Keratinocyte (primary cell): Measurements from ENCODE around the gene ATF3. TPM values are rescaled to one million over a fixed set of nuclear protein-coding genes. Genes with fewer than 3 reads are reported as not detected.

ENCODE experiments used
- DNase-seq: peaks from one replicate; pipeline ENCODE4 v3.0.0-alpha.2; 2011; ENCODE audit warnings: low read depth, missing footprints, low spot score
- FAIRE-seq: peaks from 2 replicates; lab custom pipeline; 2011; peaks lifted over from hg19 to GRCh38; lab: Jason Lieb, UNC
- H2AFZ ChIP-seq: 2 replicates; pipeline ENCODE4 v1.6.0; 2012; ENCODE audit warnings: low read length, control low read depth, inconsistent platforms; ENCODE audit not compliant: control insufficient read depth
- H3K27ac ChIP-seq: 2 replicates; pipeline ENCODE4 v1.5.1; 2011; ENCODE audit warnings: low read length; ENCODE audit not compliant: control insufficient read depth, insufficient read depth
- H3K27me3 ChIP-seq: 3 replicates; pipeline ENCODE4 v1.6.0; 2011; ENCODE audit warnings: low read length; ENCODE audit not compliant: control insufficient read depth, insufficient read depth; ENCODE audit errors: extremely low read depth
- H3K36me3 ChIP-seq, 2 experiments: 2 replicates in 1 of 2; 3 replicates in 1 of 2; pipeline ENCODE4 v1.5.1; 2011; ENCODE audit warnings: low read length in 2 of 2, mild to moderate bottlenecking in 1 of 2; ENCODE audit not compliant: control insufficient read depth in 2 of 2, insufficient read depth in 2 of 2; ENCODE audit errors: extremely low read depth in 1 of 2
- H3K4me1 ChIP-seq: 3 replicates; pipeline ENCODE4 v1.5.1; 2011; ENCODE audit warnings: low read length; ENCODE audit not compliant: control insufficient read depth, insufficient read depth; ENCODE audit errors: extremely low read depth
- H3K4me2 ChIP-seq: 3 replicates; pipeline ENCODE4 v1.6.0; 2011; ENCODE audit warnings: low read depth, low read length; ENCODE audit not compliant: control insufficient read depth, insufficient read depth; ENCODE audit errors: extremely low read depth
- H3K4me3 ChIP-seq, 3 experiments: fragments of 200-600 bp in 1 of 3; sonication (generic) in 1 of 3; 2 replicates in 2 of 3; 3 replicates in 1 of 3; pipeline ENCODE4 v1.5.1; 2011 to 2016; ENCODE audit warnings: low read length in 3 of 3, mild to moderate bottlenecking in 3 of 3, control low read depth in 2 of 3, inconsistent platforms in 1 of 3, low read depth in 1 of 3, mixed read lengths in 1 of 3, mixed run types in 1 of 3, moderate library complexity in 1 of 3; ENCODE audit not compliant: control insufficient read depth in 2 of 3, insufficient read depth in 2 of 3; ENCODE audit errors: extremely low read depth in 1 of 3
- H3K79me2 ChIP-seq: 2 replicates; pipeline ENCODE4 v1.6.0; 2012; ENCODE audit warnings: low read length; ENCODE audit not compliant: control insufficient read depth, insufficient read depth
- H3K9ac ChIP-seq: 3 replicates; pipeline ENCODE4 v1.6.0; 2011; ENCODE audit warnings: low read length; ENCODE audit not compliant: control insufficient read depth, insufficient read depth; ENCODE audit errors: extremely low read depth
- H3K9me1 ChIP-seq: 3 replicates; pipeline ENCODE4 v1.6.0; 2011; ENCODE audit warnings: low read length; ENCODE audit not compliant: control insufficient read depth, insufficient read depth; ENCODE audit errors: extremely low read depth
- H3K9me3 ChIP-seq: 2 replicates; pipeline ENCODE4 v1.5.1; 2012; ENCODE audit warnings: low read depth, low read length; ENCODE audit not compliant: control insufficient read depth
- H4K20me1 ChIP-seq: 3 replicates; pipeline ENCODE4 v1.6.0; 2011; ENCODE audit warnings: low read length; ENCODE audit not compliant: control insufficient read depth, insufficient read depth; ENCODE audit errors: extremely low read depth
- CTCF ChIP-seq, 3 experiments: IDR thresholded peaks in 1 of 3; conservative IDR thresholded peaks in 1 of 3; optimal IDR thresholded peaks in 1 of 3; 2 replicates in 2 of 3; 3 replicates in 1 of 3; pipeline versions ENCODE3 to v1.5.1; 2011; ENCODE audit warnings: low read length in 3 of 3, mild to moderate bottlenecking in 3 of 3, moderate library complexity in 2 of 3, control low read depth in 1 of 3, inconsistent platforms in 1 of 3; ENCODE audit not compliant: insufficient read depth in 2 of 3; ENCODE audit errors: extremely low read depth in 1 of 3
- EZH2 ChIP-seq: IDR thresholded peaks from one replicate; pipeline ENCODE4 v1.6.1; 2012; ENCODE audit warnings: inconsistent platforms, mild to moderate bottlenecking, low read length, moderate library complexity
- dilution Hi-C: fragments of 300-500 bp; cut with MboI; formaldehyde crosslinking; loops from one replicate; pipeline ENCODE4 v1.7.0; 2020; ENCODE audit warnings: low sequenced_read_pairs; ENCODE audit not compliant: extremely low pct_ligation_motif_present
- polyA plus RNA-seq, 5 experiments: library from polyadenylated mRNA; depleted of rRNA in 3 of 5; stranded (reverse) in 3 of 5; stranded (forward) in 1 of 5; unstranded in 1 of 5; fragments of >200 nt; gene quantifications; 1 replicate in 1 of 5; 2 replicates in 3 of 5; 3 replicates in 1 of 5; pipeline versions ENCODE4 v1.2.1 to v1.2.3, GENCODE V29; 2011 to 2012; ENCODE audit warnings: missing spikeins in 2 of 5, low read depth in 1 of 5, low replicate concordance in 1 of 5

ATF3 gene
- polyA plus RNA-seq, 1 donor (not counting 4 experiments of a cell fraction or from before 2014, with no cell fraction given): 45.1 TPM

GRCh38 chr1:212628046-212628445, 19.5 kb downstream of the ATF3 start:
- no peaks in the 10 kb centered on the region for H4K20me1 ChIP-seq
- no peaks in the 10 kb centered on the region for H3K36me3 ChIP-seq
- H3K9ac ChIP-seq: no peak overlapping the region
- no peaks in the 10 kb centered on the region for H3K27me3 ChIP-seq
- H3K27ac ChIP-seq: no peak overlapping the region
- no peaks in the 10 kb centered on the region for H3K79me2 ChIP-seq
- H3K4me2 ChIP-seq: no peak overlapping the region
- H3K4me3 ChIP-seq: no peak overlapping the region
- dilution Hi-C loops: no loop called here
- DNase-seq (no peak), FAIRE-seq (no peak)
- TF ChIP-seq CTCF (optimal IDR thresholded peaks at IDR 0.05 in 1 of 3, IDR thresholded peaks at IDR 0.05 in 1 of 3, conservative IDR thresholded peaks at IDR 0.05 in 1 of 3; ENCODE audit: extremely low read depth in 1 of 3, insufficient read depth in 2 of 3, low read length in 3 of 3) (no peak), EZH2 (no peak)
- no peaks in the 10 kb centered on the region for H3K9me1 ChIP-seq
- H3K4me1 ChIP-seq: no peaks in the 10 kb centered on the region
- no peak overlapping the region for H2AFZ ChIP-seq
- no peaks in the 10 kb centered on the region for H3K9me3 ChIP-seq

- Histone ChIP-seq H3K79me2 (no peaks in the 10 kb centered on the region), H3K4me1 (no peaks in the 10 kb centered on the region), H3K27me3 (no peaks in the 10 kb centered on the region), H3K4me3 (no peak overlapping the region), H3K4me2 (no peak overlapping the region), H3K36me3 (no peaks in the 10 kb centered on the region), H4K20me1 (no peaks in the 10 kb centered on the region), H3K9me3 (no peaks in the 10 kb centered on the region), H3K9ac (no peak overlapping the region), H3K27ac (no peak overlapping the region), H2AFZ (no peak overlapping the region), H3K9me1 (no peaks in the 10 kb centered on the region)
- dilution Hi-C loops: no loop called here
- no peak for TF ChIP-seq EZH2
- TF ChIP-seq CTCF (optimal IDR thresholded peaks at IDR 0.05 in 1 of 3, IDR thresholded peaks at IDR 0.05 in 1 of 3, conservative IDR thresholded peaks at IDR 0.05 in 1 of 3; ENCODE audit: extremely low read depth in 1 of 3, insufficient read depth in 2 of 3, low read length in 3 of 3): no peak
- FAIRE-seq (no peak), DNase-seq (no peak)
These were observed 20.4 kb downstream of the ATF3 start for GRCh38 chr1:212628813-212629415.
